Pancreas (tissue), 10 donors: ENCODE data around the gene CD44. TPM values are rescaled to one million over a fixed set of nuclear protein-coding genes. Genes with fewer than 3 reads are reported as not detected.

Experiments used
- ATAC-seq, 4 donors: fragments of 200-7000 bp; cut with Tn5 transposase; one replicate each; pipeline versions ENCODE4 v1.8.0 to v1.9.1; 2020; ENCODE audit warnings: mild to moderate bottlenecking in 4 of 4, moderate library complexity in 4 of 4
- DNase-seq, 6 donors: peaks; one replicate each; pipeline ENCODE4 v3.0.0-alpha.2; 2020
- FAIRE-seq: peaks from 2 replicates; lab custom pipeline; 2012; peaks lifted over from hg19 to GRCh38; lab: Jason Lieb, UNC
- H3K27ac ChIP-seq, 4 donors: fragments of 200-600 bp; sonication (generic); 1 replicate in 3 of 4; 2 replicates in 1 of 4; pipeline versions ENCODE4 v1.5.0 to v1.8.0; 2020
- H3K27me3 ChIP-seq, 4 donors: fragments of 200-600 bp; one replicate each; pipeline ENCODE4 v1.8.0; 2021
- H3K36me3 ChIP-seq, 3 donors: fragments of 200-600 bp; sonication (generic) in 1 of 3; one replicate each; pipeline versions ENCODE4 v1.5.0 to v1.8.0; 2020 to 2021
- H3K4me1 ChIP-seq, 3 donors: fragments of 200-600 bp; one replicate each; pipeline ENCODE4 v1.8.0; 2021
- H3K4me3 ChIP-seq, 4 donors: fragments of 200-600 bp; sonication (generic) in 2 of 4; one replicate each; pipeline versions ENCODE4 v1.5.0 to v1.8.0; 2020 to 2021
- H3K9me3 ChIP-seq, 4 donors: fragments of 200-600 bp; one replicate each; pipeline ENCODE4 v1.8.0; 2021
- WGBS, 2 donors: extraction: QIAGEN DNeasy Blood & Tissue Kit; methylation state at CpG; one replicate each; pipeline ENCODE4 v1.1.7; 2013; 5-methylcytosine and 5-hydroxymethylcytosine counted together
- intact Hi-C, 3 donors: fragments of 100-400 bp; cut with DNase I; formaldehyde crosslinking; loops; one replicate each; pipeline versions ENCODE4 v1.11.1 to v1.14.2; 2022
- polyA plus RNA-seq, 2 donors: library from polyadenylated mRNA; stranded (reverse); fragments of 200-250 nt; gene quantifications; one replicate each; pipeline ENCODE4 v1.2.3, GENCODE V29; 2013
- total RNA-seq, 6 donors: library from RNA; stranded (reverse); fragmentation: NEBNext Ultra II Directional in 4 of 6; extraction: Animal tissue kit (Norgen Biotek cat#: 25700) in 4 of 6; gene quantifications; one replicate each; pipeline versions ENCODE4 v1.2.1 to v1.2.4, GENCODE V29; 2021 to 2023
- TF ChIP-seq, protein P1 (sequence below), 4 donors: fragments of 200-600 bp; sonication (generic) in 3 of 4; IDR thresholded peaks; one replicate each; pipeline versions ENCODE4 v1.5.0 to v1.8.0; 2021; ENCODE audit warnings: antibody characterized with exemption in 4 of 4
- donor health status: healthy with polysubstance abuse.
- donor health status: DM: no; HTN: no; CAD: no; lungs with moderate emphysema.
- donor health status: DM: no; HTN: no; CAD: no.
- donor health status: control.
- donor health status: control.
- donor health status: Bipolar disorder and iron deficiency.
- donor health status: DM: yes; HTN: yes; CAD: no.
- donor health status: DM: no; HTN: no; CAD: no.
- donor health status: DM: no; HTN: no; CAD: no.
- donor health status: DM: yes; HTN: yes; CAD: no.

The CD44 gene
- total and polyA plus RNA-seq, 8 donors, result 133 to 677 (median 375) TPM

DNA sequence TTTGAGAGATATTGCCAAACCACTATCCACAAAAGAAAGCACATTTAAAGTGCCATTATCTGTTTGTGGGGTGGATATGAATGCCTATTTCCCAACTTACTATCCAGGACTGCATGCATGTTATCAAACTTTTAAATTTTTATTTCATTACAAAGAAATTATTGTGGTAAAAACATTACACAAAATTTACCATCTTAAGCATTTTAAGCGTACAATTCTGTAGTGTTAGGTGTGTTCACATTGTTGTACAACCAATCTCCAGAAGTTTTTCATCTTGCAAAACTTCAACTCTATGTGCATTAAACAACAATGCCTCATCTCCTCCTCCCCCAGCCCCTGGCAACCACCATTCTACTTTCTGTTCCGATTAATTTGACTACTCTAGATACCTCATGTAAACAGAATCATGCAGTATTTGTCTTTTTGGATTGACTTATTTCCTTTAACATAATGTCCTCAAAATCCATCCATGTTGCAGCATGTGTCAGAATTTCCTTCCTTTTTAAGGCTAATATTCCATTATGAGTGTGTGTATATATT is 17.6 kb upstream of the CD44 start:
- TF ChIP-seq, protein P1, sequence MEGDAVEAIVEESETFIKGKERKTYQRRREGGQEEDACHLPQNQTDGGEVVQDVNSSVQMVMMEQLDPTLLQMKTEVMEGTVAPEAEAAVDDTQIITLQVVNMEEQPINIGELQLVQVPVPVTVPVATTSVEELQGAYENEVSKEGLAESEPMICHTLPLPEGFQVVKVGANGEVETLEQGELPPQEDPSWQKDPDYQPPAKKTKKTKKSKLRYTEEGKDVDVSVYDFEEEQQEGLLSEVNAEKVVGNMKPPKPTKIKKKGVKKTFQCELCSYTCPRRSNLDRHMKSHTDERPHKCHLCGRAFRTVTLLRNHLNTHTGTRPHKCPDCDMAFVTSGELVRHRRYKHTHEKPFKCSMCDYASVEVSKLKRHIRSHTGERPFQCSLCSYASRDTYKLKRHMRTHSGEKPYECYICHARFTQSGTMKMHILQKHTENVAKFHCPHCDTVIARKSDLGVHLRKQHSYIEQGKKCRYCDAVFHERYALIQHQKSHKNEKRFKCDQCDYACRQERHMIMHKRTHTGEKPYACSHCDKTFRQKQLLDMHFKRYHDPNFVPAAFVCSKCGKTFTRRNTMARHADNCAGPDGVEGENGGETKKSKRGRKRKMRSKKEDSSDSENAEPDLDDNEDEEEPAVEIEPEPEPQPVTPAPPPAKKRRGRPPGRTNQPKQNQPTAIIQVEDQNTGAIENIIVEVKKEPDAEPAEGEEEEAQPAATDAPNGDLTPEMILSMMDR (IDR thresholded peaks at IDR 0.05), result no peak
- DNase-seq (no peak), FAIRE-seq (no peak), ATAC-seq (no peak)
- H3K4me1 ChIP-seq, result peaks cover 1 to 9% (median 5%) of the 10 kb centered on the region in 3 donors
- no peak overlapping the region for H3K4me3 ChIP-seq
- no peaks in the 10 kb centered on the region for H3K36me3 ChIP-seq
- intact Hi-C loops, result no loop called here
- H3K9me3 ChIP-seq, result no peaks in the 10 kb centered on the region
- H3K27ac ChIP-seq, result no peak overlapping the region
- WGBS, 2 donors, result 69 to 75% methylated on average over 2 of the region's 2 CpGs
- no peaks in the 10 kb centered on the region for H3K27me3 ChIP-seq

DNA sequence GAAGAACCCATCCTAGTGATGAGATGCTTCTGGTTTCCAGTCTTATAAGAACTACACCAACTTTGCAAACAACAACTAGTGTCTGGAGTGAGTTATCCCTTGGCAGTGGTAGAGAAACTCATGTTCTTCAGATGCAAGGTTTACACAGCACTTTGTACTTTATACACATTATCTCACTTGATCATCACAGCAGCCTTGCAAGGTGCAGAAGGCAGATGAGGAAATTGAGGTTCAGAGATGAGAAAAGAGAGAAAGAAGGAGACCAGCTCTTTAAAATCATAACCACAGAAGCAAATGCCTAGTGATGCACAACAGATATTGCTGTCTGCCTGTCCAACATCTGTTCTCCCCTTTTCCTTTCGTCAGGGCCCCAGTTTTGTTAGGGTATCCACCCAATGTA is 16.7 kb upstream of the CD44 start:
- H3K9me3 ChIP-seq, result no peaks in the 10 kb centered on the region
- DNase-seq (no peak), ATAC-seq (no peak), FAIRE-seq (no peak)
- H3K4me3 ChIP-seq, result no peak overlapping the region
- intact Hi-C loops, result no loop called here
- no peaks in the 10 kb centered on the region for H3K4me1 ChIP-seq
- H3K36me3 ChIP-seq, result no peaks in the 10 kb centered on the region
- 87 to 98% methylated on average over 1 of the region's 1 CpG for WGBS, 2 donors
- no peak overlapping the region for H3K27ac ChIP-seq
- H3K27me3 ChIP-seq, result no peaks in the 10 kb centered on the region
- TF ChIP-seq, protein P1 (IDR thresholded peaks at IDR 0.05), result no peak

DNA sequence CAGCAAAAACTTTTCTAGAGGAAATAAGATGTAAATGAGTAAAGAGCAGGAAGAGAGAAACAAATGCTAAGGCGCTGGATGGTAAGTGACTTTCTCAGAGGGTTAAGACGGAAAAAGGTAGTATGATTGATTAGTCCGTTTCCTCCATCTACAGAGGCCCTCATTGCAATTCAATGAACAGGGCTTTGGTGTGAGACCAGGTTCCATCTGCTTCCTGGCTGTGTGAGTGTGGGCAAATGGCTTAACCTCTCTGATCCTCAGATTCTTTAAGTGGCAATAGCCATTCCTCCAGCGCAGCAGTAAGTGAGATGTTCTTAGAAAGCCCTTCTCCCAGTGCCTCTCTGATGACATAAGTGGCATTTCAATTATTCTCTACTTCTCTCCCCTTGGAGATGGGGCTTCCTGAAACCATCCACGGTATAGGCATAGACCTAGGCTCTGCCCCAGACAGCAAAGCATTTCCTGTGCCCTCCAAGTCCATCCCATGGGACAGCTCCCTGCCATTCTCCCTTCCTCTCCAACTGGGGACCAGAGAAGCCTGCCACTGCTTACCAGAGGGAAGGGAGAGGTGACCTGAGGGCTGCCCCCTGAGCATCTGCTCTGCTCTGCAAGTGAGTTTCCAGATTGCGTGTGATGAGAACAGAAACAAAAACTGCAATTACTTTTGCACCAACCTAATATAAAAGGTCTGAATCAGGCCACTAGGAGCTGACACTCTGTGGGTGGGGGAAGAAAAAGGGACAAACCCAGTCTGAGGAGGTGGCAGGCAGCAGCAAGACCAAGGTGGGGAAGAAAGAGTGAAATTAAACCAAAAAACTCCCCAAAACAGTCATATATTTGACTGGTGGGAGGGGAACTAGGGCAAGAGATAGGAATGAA is 12.7 kb upstream of the CD44 start:
- no peaks in the 10 kb centered on the region for H3K27me3 ChIP-seq

DNA sequence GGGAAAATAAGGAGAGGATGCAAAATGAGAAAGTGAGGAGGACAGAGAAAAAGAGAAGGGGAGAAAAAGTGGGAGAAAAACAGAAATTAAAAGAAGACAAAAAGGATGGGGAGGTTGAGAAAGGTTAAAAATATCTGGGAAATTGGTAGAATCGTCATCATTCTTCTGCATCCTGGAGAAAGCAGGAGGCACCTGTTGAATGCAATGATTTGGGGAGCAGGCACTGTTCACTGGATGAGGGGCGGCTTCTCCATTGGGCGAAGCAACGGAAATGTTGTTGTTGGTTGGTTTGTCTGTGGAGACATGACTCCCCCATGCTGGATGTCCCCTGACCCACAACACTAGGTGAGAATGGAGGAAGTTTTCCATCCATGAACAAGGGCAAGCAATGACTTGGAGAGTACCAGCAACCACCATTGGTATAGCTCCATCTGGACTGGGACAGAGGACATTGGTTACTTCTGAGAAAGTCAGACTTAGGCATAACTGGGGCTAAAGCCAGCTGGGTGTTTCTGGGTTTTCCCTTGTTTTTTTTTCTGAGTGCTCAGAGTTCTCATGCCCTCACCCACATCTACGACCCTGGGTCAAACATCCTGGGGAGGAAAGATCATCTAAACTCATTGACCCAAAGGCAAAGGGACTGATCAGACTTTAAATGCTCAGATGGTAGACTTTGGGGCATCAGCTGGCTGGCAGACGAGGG is 11.9 kb upstream of the CD44 start:
- Histone ChIP-seq H3K36me3 (no peaks in the 10 kb centered on the region), H3K9me3 (no peaks in the 10 kb centered on the region), H3K27me3 (no peaks in the 10 kb centered on the region), H3K27ac (no peak overlapping the region), H3K4me3 (no peak overlapping the region), H3K4me1 (no peaks in the 10 kb centered on the region)
- TF ChIP-seq, protein P1 (IDR thresholded peaks at IDR 0.05), result no peak
- intact Hi-C loops, result no loop called here
- DNase-seq (no peak), FAIRE-seq (no peak), ATAC-seq (no peak)
- WGBS, 2 donors, result 87 to 98% methylated on average over 6 of the region's 6 CpGs

More for the DNA sequence above, 12.7 kb upstream of the CD44 start:
- intact Hi-C loops, result no loop called here
- Histone ChIP-seq H3K4me1 (no peaks in the 10 kb centered on the region), H3K9me3 (no peaks in the 10 kb centered on the region), H3K36me3 (no peaks in the 10 kb centered on the region), H3K4me3 (no peak overlapping the region), H3K27ac (no peak overlapping the region)
- TF ChIP-seq, protein P1 (IDR thresholded peaks at IDR 0.05), result no peak
- ATAC-seq, result no peak
- 89 to 90% methylated on average over 6 of the region's 6 CpGs for WGBS, 2 donors
- no peak for FAIRE-seq
- DNase-seq, result no peak
